GM04504 (cell line): ENCODE measurements around the gene SEMA3E.
"Not testable (repeated sequence)": the region's sequence is repeated elsewhere in the genome, so short reads cannot be mapped to it uniquely, and the experiment has no call there.

Experiments
- DNase-seq: peaks from one replicate; pipeline ENCODE4 v3.0.0-alpha.2; 2012; ENCODE audit warnings: low read depth

Gene SEMA3E

DNA sequence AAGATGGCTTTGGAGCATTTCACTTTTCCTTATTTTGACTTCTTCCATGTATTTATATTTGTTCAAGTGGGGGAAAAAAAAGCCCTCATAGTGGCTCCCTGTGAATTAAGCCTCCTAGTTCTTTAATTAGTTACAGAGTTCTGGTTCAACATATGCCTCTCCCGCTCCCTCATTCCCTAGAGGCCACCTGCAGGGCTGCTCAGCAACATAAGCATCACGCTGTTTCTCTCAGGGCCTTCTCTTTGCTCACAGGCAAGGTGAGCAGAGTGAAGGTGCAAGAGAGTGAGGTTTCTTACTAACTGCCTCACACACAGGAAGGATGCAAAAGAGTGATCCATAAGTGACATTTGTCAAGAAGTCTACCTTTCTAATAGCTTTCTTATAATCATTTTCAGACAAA is 196.7 kb downstream of the SEMA3E start:
- no peak for DNase-seq

DNA sequence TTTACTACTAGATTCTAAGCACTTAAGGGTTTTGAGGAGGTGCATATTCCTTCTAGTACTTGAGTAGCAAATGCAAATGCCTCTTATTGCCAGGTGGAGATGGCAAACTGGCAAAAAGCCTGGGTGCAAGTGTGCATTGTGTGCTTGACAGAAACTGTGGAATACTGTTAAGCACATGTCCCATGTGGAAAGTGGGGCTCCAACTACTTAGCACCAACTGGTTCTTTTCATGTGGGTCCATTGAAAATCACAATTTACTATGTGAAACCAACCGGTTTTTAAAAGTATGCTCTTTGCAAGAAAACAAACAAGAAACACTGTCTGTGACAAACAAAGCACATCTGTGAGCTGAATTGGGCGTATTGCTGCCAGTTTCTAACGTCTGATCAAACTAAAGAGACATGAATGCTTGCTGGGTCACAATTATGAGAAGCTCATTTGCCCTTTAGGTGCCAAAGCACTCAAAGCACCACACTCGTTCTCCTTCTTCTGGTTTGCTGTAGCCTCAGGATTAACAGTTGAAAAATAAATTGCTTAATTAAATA is 197.4 kb downstream of the SEMA3E start:
- no peak for DNase-seq

DNA sequence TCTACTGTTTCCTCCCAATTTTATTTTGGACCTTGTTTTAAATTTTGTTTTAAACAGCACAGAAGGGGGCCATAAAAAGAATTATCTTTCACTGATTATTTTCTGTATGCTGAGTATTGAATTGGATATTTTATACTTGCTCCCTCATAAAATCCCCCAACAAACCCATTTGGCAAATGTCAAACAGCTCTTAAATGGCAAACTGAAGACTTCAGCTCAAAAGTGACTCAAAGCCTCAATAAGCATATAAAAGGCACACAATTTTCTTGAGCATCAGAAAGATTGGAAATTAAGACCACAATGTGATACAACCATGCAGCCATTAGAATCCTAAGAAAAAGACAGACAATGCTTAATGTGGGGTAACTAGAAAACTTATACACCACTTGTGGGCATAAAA is 199.2 kb downstream of the SEMA3E start:
- DNase-seq: no peak

DNA sequence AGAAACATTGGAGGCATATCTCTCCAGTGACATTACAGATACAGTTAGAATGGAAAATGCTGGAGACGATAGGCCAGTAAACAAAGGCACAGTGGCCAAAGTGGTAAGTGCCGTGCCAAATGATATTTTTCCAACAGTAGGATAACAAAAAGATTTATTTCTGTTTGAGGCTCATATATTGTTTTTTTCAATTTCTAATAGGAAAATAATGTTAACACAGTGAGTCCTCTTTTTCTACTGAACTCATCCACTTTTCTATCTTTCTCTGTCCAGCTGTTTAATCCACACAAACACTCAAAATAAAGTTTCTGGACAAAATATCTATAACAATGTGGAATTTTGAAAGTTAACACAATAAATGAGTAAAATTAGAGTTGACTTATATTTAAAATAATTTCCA is 201.3 kb downstream of the SEMA3E start:
- DNase-seq: no peak

DNA sequence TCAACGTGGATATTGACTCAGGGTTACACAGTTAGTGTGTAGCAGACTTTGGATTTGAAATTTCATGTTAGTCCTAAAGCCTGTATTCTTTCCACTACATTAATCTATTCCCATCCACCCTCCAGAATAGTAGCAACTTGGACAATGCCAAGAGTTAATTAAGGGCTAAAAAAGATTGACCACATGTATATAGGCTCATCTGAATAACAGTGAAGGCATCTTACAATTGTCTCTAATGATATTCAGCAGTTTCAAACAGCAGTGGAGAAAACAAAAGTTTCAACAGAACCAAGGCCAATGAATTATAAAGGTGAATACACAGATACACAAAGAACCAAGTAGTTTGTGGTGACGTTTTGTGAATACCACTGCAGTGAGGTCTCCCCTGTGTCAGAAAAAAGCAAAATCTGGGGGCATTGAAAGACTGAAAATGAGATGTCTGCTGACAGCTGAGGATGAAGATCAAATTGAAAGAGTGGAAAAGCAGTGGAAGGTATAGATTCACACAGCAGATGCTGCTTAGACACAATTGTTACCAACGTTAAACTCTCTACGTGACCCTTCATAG is 202.8 kb downstream of the SEMA3E start:
- DNase-seq: no peak

DNA sequence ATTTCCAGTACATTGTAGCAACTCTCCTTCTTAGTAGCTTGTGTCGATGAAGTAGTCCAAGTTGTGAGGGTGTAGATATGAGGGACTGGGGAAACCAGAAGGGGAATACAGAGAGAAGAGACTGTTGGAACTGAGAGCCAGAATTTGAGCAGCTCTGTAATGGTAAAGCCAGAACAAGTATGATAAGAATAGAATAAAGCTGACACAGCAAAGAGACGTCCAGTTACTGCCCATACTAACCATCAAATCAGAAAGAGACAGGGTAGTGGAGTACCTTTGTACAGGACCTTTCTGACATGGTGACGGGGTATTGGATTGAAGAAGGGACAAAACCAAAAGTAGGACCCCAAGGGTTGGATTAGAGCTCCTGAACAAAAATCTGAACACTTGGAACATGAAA is 206.0 kb downstream of the SEMA3E start:
- DNase-seq: no peak

DNA sequence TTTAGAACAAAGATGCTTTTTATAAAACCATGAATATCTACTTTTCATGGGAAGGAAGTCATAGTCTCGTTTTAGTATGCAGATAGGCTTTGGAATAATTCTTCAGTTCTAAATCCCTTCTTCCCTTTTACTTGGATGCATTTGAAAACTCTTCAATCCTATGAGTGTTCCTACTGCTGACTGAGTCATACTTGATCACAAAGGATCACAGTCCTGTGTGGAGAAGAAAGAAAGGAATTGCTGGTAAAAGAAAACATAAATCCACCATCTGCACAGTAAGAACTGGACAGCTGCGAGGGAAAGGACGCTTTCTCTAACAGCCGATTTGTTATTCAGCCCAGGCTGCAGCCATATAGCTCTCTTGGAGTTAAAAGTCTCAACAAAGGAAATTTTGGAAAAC is 209.9 kb downstream of the SEMA3E start:
- DNase-seq: no peak

DNA sequence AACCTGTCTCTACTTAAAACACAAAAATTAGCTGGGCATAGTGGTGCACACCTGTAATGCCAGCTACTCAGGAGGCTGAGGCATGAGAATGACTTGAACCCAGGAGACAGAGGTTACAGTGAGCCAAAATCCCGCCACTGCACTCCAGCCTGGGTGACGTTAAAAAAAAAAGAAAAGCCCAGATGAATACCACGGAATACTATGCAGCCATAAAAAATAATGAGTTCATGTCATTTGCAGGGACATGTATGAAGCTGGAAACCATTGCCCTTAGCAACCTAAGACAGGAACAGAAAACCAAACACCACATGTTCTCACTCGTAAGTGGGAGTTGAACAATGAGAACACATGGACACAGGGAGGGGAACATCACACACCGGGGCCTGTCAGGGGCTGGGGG is 218.7 kb downstream of the SEMA3E start:
- not testable (repeated sequence) for DNase-seq

DNA sequence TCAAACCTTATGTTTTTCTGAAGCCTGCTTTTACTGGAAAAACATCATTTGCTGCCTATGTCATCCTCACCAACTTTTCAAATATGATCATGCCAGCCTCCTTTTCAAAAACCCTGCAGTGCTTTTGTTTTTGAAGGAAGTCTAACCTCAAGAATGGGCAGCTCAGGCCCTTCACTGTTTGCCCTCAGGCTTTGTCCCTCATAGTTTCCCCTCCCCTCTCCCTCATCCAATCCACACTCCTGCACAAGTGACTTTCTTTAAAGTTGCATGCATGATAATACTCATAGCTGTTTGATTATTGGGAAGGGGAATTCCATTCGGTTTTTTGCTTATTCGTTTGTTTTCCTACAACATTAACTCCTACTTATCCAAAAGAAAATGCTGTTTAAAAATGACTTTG is 219.4 kb downstream of the SEMA3E start:
- DNase-seq: no peak

DNA sequence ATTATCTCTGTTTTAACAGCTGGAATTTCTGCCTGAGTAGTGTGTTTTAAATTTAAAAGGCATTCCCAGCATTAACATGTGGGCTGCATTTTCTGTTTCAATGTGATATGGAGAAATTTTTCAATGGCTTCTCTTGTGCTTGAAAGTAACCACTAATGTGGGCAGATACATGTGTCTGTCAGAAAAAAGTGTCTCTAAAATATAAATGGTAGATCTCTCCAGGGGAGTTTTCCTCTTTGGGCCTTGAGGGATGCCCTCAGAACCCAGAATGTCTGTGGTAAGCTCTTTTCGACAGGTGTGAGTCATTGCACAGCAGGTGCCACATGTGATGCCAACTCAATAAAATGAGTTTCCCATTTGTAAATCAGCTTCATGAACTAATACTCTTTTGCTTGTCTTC is 221.1 kb downstream of the SEMA3E start:
- no peak for DNase-seq

DNA sequence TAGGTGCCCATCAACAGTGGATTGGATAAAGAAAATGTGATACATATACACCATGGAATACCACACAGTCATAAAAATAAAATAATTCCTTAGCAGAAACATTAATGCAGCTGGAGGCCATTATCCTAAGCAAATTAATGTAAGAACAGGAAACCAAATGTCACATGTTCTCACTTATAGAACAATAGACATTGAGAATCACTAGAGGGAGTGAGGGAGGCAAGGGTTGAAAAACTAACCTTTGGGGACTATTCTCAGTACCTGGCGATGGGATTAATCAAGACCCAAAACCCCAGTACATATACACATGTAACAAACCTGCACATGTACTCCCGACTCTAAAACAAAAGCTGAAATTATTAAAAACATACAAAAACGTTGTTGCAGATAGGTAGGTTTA is 222.6 kb downstream of the SEMA3E start:
- DNase-seq: no peak

DNA sequence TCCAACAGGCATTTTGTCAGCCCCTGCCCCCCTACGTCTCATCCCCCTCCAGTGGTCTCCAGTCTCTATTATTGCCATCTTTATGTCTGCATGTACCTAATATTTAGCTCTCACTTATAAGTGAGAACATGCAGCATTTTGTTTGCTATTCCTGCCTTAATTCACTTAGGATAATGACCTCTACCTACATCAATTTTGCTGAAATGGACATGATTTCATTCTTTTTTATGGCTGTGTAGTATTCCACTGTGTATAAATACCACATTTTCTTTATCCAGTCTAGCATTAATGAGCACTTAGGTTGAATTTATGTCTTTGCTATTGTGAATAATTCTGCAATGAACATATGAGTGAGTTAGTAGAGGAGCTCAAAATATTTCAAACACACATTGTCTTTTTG is 229.9 kb downstream of the SEMA3E start:
- DNase-seq: no peak

DNA sequence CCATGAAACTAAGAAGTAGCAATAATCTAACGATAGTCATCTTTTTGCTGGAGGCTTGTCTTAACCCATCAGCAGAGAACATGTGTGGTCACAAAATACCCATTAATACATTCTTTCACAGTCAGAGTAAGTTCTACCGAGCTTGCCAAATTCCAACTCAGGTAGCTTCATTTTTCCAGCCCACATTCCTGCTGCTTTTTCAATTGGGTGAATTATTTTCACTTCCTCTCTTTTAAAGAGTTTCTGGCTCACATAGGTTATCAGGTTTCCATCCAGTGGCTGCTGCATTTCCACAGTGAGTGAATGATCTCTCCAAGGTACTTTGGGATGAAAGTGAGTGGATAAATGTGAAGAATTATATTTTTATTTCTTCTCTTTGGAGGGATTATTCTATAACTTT is 233.1 kb downstream of the SEMA3E start:
- DNase-seq: no peak

DNA sequence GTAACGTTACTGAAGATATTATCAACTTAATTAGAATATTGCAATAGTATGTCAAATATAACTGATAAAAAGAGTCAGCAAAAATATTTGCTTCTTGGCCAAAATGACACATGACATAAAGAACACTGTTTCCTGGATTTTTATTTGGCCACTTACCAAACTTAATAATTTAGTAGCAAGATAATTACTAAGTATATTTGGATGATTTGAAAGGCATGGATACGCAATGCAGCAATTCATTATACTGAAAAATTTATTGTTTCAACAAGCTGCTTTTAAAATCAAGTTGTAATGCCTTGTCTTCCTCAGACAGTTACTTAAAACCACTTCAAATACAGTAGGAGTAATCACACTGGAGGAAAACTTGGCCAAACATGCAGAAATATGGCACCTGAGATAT is 234.0 kb downstream of the SEMA3E start:
- no peak for DNase-seq

DNA sequence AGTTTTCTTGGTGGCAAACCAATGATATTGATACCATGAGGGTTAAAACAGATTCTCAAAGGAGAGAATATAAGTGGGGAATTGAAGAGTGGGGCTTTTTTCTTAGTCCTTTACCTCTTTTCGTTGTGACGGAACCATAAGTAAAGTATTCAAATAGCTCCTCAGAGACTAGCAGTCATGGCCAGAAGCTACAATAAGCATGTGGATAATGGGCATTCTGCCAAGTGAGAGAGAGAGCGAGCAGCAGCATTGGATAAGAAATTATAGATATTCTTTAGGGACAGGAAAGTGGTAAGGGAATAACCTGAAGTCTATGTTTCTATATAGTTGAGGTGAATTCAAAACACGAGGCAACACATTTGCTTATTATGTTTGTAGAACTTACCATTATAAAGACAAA is 235.1 kb downstream of the SEMA3E start:
- no peak for DNase-seq

DNA sequence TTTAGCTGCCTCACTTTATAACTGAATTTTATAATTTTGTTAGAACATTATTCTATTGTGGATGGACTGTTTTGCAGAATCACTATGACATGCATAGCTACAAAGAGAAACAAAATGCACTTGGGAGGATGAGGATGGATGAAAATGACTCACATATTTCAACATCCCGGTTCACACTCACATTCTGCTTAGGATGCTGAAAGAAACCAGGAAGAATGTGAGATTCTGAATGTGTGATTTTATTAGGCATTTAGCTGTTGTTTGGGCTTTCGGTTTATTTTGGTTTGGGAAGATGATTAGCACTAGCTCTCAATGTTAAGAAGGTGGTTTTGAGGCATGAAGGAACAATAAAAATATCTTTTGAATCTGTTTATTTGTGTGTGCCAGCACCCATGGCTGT is 235.5 kb downstream of the SEMA3E start:
- DNase-seq: no peak

DNA sequence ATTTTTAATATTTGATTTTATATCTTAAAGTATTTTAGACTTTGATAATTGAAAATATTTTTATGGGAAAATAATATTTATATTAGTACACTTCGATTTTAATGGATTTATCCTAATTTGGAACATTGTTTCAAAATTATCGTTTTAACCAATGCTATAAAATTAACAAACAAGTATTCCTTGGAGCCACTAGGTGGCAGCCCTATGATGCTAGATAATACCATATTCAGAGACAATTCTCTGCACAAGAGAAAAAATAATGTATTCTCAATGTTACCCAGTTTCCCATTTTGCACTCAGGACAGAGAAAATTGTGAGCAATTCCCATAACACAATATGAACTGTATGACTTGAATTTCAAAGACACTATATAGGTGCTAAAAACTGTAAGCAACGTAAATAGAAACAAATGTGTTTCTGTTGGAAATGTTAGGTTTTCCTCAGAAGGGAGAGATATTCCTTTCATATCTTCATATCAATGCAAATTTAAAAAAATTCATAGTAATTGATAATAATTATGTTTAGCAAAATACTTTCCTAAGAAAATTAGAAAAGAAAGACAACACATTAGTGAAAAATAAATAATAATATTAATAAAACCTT is 237.8 kb downstream of the SEMA3E start:
- peak; percentile 8 for DNase-seq

DNA sequence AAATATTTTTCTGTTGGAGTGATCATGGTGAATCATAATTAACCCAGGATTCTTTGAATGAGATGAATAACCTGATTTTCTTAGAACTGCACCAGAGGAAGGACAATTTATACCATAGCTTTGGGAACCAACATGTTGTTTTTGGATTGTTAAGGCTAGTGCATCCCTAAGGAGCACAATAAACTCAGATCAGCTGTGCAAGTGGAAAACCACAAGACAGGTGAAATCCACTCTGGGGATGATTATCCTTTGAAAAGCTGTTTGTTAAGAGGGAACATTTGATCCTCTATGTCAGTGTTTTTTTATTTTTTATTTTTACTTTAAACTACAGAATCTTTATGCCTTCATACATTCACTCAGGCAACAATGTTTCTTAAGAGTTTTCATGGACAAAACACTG is 254.2 kb downstream of the SEMA3E start:
- no peak for DNase-seq

DNA sequence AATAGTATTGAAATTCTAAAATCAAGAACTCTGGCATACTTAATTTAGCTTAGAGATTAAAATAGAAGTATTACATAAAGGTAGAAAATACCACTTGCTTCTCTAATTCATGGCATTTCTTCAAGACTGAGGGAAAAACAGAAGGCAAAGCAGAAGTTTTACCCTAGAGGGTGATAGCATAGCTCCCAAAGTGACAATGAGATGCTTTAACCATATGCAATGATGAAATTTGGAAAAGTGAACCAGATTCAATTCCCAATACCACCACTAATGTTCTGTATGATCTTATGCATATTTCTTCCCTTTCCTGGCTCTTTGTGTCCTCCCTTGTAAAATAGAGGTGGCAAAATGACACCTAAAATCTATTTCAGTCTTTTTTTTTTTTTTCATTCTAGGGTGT is 260.5 kb downstream of the SEMA3E start:
- DNase-seq: no peak

DNA sequence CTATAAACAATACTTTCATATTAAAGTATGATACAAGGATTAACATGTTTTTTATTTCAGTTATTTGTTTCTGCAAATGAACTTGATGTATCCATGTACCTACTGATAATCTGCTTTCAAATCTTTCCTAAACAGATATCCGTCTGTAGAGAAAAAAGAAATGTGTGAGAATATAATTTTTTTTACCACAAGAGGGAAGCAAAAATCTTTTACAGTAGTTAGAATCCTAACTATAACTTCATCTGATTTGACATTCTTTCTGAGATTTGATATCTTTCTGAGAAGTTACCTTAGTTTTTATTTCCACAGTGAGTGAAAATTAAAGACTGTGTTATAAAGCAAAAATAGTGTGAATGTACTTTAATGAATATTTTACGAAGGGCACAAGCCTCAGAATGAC is 282.3 kb downstream of the SEMA3E start:
- no peak for DNase-seq

DNA sequence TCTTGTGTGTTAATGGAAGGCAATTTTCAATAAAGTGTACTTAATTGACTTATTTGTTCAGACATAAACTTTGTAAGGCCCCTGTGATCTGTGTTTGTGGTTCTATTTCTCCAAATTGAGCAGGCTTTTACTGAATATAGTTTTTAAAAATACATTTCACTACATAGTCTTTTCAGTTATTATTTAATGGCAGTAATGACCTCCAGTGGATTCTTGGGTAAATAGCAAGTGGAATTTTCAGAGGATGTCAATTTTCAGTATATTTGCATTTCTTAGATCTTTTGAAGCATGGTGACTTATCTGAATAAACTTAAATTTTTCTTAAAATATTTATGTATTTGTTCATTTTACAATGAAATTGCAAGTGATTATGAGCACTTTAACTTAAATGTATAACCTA is 283.2 kb downstream of the SEMA3E start:
- DNase-seq: no peak

DNA sequence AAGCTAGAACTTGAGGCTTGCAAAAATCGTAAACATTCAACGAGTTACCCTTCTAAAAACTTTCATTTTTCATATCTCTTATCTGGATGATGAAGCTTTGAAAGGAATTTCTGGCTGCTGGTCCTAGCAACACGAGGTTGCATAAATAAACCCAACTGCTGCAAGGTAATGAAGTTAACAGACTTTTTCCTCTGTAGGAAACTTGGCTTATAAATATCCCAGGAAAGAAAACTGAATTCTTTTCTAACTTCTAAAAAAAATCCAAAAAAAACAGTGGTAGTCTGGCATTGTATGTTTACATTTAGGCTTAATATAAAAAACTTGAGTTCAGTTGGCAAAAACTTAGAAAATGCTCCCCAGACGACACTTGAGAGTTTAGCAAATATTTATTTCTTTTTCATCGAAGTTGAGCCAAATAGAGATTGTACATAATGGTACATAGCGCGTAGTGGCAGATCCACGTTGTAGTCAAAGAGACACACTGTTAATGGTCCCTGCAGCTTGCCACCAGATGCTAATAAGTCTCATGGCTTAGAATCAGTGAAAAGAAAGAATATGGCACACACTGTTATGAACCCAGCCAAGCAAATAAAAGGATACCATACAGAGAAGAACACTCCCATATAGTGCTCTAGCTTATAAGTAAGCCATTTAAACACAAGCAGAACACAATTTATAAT is 285.9 kb downstream of the SEMA3E start:
- no peak for DNase-seq

DNA sequence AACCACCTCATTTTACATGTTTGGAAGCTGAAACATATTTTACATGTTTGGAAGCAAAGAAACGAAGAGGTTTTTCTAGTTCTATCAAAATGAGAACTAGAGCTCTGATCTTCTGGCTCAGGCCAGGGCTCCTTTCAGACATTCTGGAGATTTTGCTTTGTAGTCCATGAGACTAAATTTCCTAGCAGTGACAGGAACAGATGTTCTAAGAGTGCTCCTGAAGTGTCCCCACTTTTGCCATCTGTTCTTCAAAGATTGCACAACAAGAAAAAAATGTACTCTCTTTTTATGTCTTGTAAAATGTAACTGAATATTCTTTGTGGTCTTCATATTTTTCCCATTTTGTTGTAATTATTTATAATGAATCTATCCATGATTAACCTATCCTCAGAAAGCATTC is 289.8 kb downstream of the SEMA3E start:
- DNase-seq: no peak

DNA sequence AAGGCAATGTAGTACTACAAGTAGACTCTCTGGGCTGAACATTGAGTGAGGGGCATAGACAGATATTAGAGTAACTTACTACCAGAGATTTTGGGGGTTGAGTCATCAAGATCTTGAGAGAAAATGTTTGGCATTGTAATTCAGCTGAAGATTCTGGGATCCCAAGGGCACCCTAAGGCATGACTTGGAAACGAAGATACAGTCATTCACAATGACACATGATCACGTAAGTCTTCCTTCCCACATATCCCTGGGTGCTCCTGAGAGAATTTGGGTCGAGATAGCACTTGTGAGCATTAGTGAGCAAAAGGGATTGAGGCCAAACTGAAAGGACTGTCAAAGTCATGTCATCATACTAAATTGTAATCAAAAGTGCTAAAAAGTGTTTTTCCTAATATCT is 293.8 kb downstream of the SEMA3E start:
- no peak for DNase-seq
